GM23338 (cell line): ENCODE results near the gene SACM1L. TPM values are rescaled to one million over a fixed set of nuclear protein-coding genes. Genes with fewer than 3 reads are reported as not detected.
A peak's percentile ranks its signal among the peaks of the same experiment; 100 is the strongest.

Experiments
- ATAC-seq: fragments of 200-7000 bp; cut with Tn5 transposase; 3 replicates; pipeline ENCODE4 v1.9.1; 2020
- DNase-seq: peaks from one replicate; pipeline ENCODE4 v3.0.0-alpha.2; 2015; ENCODE audit warnings: low spot score
- H2AFZ ChIP-seq: fragments of 200-600 bp; sonication (generic); 2 replicates; pipeline ENCODE4 v1.8.0; 2016; ENCODE audit warnings: antibody characterized with exemption, mild to moderate bottlenecking, moderate library complexity
- H3F3A ChIP-seq: fragments of 200-600 bp; sonication (generic); replicated peaks from 2 replicates; pipeline ENCODE4 v1.8.0; 2017; ENCODE audit warnings: antibody characterized with exemption, mixed run types, low read depth
- H3K27ac ChIP-seq: fragments of 200-600 bp; sonication (generic); 2 replicates; pipeline ENCODE4 v1.6.1; 2016; ENCODE audit warnings: low read depth
- H3K27me3 ChIP-seq: fragments of 200-600 bp; sonication (generic); 2 replicates; pipeline ENCODE4 v1.8.0; 2016; ENCODE audit warnings: mild to moderate bottlenecking, mixed run types, moderate library complexity; ENCODE audit not compliant: insufficient read depth
- H3K36me3 ChIP-seq: fragments of 200-600 bp; sonication (generic); 2 replicates; pipeline ENCODE4 v1.8.0; 2016; ENCODE audit warnings: mild to moderate bottlenecking; ENCODE audit not compliant: insufficient read depth
- H3K4me1 ChIP-seq: fragments of 200-600 bp; sonication (generic); 2 replicates; pipeline ENCODE4 v1.8.0; 2016; ENCODE audit warnings: mild to moderate bottlenecking, moderate library complexity; ENCODE audit not compliant: insufficient read depth
- H3K4me2 ChIP-seq: fragments of 200-600 bp; sonication (generic); 2 replicates; pipeline ENCODE4 v1.7.1; 2017; ENCODE audit warnings: mixed run types
- H3K4me3 ChIP-seq: fragments of 200-600 bp; sonication (generic); 2 replicates; pipeline ENCODE4 v1.6.1; 2016; ENCODE audit warnings: mixed run types
- H3K79me2 ChIP-seq: fragments of 200-600 bp; sonication (generic); replicated peaks from 2 replicates; pipeline ENCODE4 v1.8.0; 2017; ENCODE audit warnings: mild to moderate bottlenecking; ENCODE audit not compliant: insufficient read depth
- H3K9me2 ChIP-seq: fragments of 200-600 bp; sonication (generic); 2 replicates; pipeline ENCODE4 v1.8.0; 2017; ENCODE audit not compliant: insufficient read depth
- H4K20me1 ChIP-seq: fragments of 200-600 bp; sonication (generic); replicated peaks from 2 replicates; pipeline ENCODE4 v1.8.0; 2017; ENCODE audit warnings: mild to moderate bottlenecking; ENCODE audit not compliant: insufficient read depth
- H3K27ac Mint-ChIP-seq: 2 replicates; pipeline ENCODE4 v1.8.0; 2020; ENCODE audit warnings: inconsistent platforms, mild to moderate bottlenecking, moderate library complexity, mixed read lengths
- H3K27me3 Mint-ChIP-seq: 3 replicates; pipeline ENCODE4 v1.8.0; 2022; ENCODE audit warnings: low read depth, mild to moderate bottlenecking, moderate library complexity, mixed read lengths, inconsistent platforms; ENCODE audit not compliant: insufficient read depth, poor library complexity
- H3K36me3 Mint-ChIP-seq: 3 replicates; pipeline ENCODE4 v1.8.0; 2021; ENCODE audit warnings: low read depth, mild to moderate bottlenecking, inconsistent platforms, moderate library complexity, mixed read lengths
- H3K4me1 Mint-ChIP-seq: 3 replicates; pipeline ENCODE4 v1.8.0; 2020; ENCODE audit warnings: mild to moderate bottlenecking, inconsistent platforms, mixed read lengths
- H3K4me3 Mint-ChIP-seq: 3 replicates; pipeline ENCODE4 v1.8.0; 2021; ENCODE audit warnings: moderate library complexity, mild to moderate bottlenecking, inconsistent platforms, mixed read lengths
- H3K9me3 Mint-ChIP-seq: 3 replicates; pipeline ENCODE4 v1.8.0; 2020; ENCODE audit warnings: moderate library complexity, mild to moderate bottlenecking, inconsistent platforms, mixed read lengths
- POLR2AphosphoS5 ChIP-seq: IDR thresholded peaks from 2 replicates; pipeline ENCODE4 v1.6.1; 2016; ENCODE audit warnings: antibody characterized with exemption, low read depth
- ZNF114 ChIP-seq: fragments of 250-450 bp; sonication (Bioruptor Pico); IDR thresholded peaks from 2 replicates; pipeline ENCODE4 v1.5.0; 2020; ENCODE audit warnings: mild to moderate bottlenecking, moderate library complexity
- polyA plus RNA-seq: library from polyadenylated mRNA; unstranded; fragments of >200 nt; fragmentation: Nextera tagmentation; extraction: Ambion mirVana; gene quantifications from 2 replicates; pipeline ENCODE4 v1.2.1, GENCODE V29; 2016
- total RNA-seq: library from RNA; depleted of rRNA; stranded (reverse); fragments of >200 nt; shearing (Covaris generic); gene quantifications from 2 replicates; pipeline ENCODE4 v1.2.3, GENCODE V29; 2014
- TF ChIP-seq, protein P1 (sequence below), 2 experiments: fragments of 200-600 bp in 1 of 2; sonication (generic) in 1 of 2; conservative IDR thresholded peaks; 2 replicates each; pipeline versions ENCODE4 v1.5.1 to v1.6.1; 2016 to 2017; ENCODE audit warnings: antibody characterized with exemption in 2 of 2, low read depth in 2 of 2, mild to moderate bottlenecking in 2 of 2, moderate library complexity in 1 of 2
- TF ChIP-seq, protein P2 (sequence below): fragments of 250-450 bp; sonication (Bioruptor Pico); IDR thresholded peaks from 2 replicates; pipeline ENCODE4 v1.5.0; 2020; ENCODE audit warnings: mild to moderate bottlenecking, moderate library complexity

Gene SACM1L
- total and polyA plus RNA-seq, 2 experiments from 2014 or later, result 43.5 to 97.8 TPM

DNA sequence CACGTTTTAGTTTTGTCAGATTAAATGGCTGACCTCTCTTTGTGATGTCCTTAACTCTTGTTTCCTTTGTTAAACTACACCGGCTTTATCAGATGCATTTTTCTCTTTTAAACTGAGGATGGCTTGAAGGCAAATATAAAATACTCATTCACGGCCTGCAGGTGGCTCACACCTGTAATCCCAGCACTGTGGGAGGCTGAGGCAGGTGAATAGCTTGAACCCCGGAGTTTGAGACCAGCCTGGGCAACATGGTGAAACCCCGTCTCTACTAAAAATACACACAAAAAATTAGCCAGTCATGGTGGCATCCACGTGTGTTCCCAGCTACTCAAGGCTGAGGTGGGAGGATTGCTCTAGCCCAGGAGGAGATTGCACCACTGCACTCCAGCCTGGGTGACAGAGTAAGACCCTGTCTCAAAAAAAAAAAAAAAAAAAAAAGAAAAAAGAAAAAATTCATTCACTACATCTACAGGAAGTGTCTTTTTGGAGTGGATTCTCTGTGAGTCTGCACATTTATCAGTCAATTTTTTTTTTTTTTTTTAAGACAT is 34.7 kb upstream of the SACM1L start:
- Histone ChIP-seq H3K36me3 (no peaks in the 10 kb centered on the region), H4K20me1 (0 out of 2 replicates have a peak, but pooled peaks cover 4% of the 10 kb centered on the region), H3K9me2 (no peaks in the 10 kb centered on the region), H2AFZ (no peak overlapping the region), H3F3A (no peaks in the 10 kb centered on the region), H3K27ac (peak overlapping the region; percentile 61; the same call in 1 of the 2 replicates), H3K27me3 (no peaks in the 10 kb centered on the region), H3K4me1 (no peaks in the 10 kb centered on the region), H3K4me2 (no peak overlapping the region), H3K4me3 (no peak overlapping the region), H3K79me2 (peaks cover 22% of the 10 kb centered on the region)
- peaks cover 4% of the 10 kb centered on the region for H3K27me3 Mint-ChIP-seq
- TF ChIP-seq ZNF114, result no peak
- TF ChIP-seq, protein P1, sequence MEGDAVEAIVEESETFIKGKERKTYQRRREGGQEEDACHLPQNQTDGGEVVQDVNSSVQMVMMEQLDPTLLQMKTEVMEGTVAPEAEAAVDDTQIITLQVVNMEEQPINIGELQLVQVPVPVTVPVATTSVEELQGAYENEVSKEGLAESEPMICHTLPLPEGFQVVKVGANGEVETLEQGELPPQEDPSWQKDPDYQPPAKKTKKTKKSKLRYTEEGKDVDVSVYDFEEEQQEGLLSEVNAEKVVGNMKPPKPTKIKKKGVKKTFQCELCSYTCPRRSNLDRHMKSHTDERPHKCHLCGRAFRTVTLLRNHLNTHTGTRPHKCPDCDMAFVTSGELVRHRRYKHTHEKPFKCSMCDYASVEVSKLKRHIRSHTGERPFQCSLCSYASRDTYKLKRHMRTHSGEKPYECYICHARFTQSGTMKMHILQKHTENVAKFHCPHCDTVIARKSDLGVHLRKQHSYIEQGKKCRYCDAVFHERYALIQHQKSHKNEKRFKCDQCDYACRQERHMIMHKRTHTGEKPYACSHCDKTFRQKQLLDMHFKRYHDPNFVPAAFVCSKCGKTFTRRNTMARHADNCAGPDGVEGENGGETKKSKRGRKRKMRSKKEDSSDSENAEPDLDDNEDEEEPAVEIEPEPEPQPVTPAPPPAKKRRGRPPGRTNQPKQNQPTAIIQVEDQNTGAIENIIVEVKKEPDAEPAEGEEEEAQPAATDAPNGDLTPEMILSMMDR (conservative IDR thresholded peaks at IDR 0.05; ENCODE audit: low read depth in 2 of 2), result peak; percentile 30 to 46; a peak in 3 of 4 replicates
- no peak overlapping the region for H3K4me3 Mint-ChIP-seq
- ATAC-seq (peak; percentile 61), DNase-seq (peak; percentile 52)
- H3K4me1 Mint-ChIP-seq, result peaks cover 6% of the 10 kb centered on the region; the same call in 2 of the 3 replicates
- no peak overlapping the region for H3K27ac Mint-ChIP-seq
- H3K9me3 Mint-ChIP-seq, result no peaks in the 10 kb centered on the region; the same call in 2 of the 3 replicates
- peaks cover 10% of the 10 kb centered on the region; the same call in 2 of the 3 replicates for H3K36me3 Mint-ChIP-seq

DNA sequence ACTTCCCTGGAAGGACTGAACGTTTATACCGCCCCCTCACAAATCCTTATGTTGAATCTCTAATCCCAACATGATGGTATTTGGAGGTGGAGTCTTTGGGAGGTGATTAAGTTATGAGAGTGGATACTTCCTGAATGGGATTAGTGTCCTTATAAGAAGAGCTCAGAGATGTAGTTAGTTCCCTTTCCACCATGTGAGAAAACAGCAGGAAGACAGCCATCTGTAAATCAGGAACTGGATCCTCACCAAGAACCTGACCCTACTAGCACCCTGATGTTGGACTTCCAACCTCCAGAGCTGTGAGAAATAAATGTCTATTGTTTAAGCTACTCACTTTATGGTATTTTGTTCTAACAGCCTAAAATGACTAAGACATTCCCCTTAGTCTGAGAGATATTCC is 33.3 kb upstream of the SACM1L start:
- TF ChIP-seq POLR2AphosphoS5, result no peak
- TF ChIP-seq, protein P2, sequence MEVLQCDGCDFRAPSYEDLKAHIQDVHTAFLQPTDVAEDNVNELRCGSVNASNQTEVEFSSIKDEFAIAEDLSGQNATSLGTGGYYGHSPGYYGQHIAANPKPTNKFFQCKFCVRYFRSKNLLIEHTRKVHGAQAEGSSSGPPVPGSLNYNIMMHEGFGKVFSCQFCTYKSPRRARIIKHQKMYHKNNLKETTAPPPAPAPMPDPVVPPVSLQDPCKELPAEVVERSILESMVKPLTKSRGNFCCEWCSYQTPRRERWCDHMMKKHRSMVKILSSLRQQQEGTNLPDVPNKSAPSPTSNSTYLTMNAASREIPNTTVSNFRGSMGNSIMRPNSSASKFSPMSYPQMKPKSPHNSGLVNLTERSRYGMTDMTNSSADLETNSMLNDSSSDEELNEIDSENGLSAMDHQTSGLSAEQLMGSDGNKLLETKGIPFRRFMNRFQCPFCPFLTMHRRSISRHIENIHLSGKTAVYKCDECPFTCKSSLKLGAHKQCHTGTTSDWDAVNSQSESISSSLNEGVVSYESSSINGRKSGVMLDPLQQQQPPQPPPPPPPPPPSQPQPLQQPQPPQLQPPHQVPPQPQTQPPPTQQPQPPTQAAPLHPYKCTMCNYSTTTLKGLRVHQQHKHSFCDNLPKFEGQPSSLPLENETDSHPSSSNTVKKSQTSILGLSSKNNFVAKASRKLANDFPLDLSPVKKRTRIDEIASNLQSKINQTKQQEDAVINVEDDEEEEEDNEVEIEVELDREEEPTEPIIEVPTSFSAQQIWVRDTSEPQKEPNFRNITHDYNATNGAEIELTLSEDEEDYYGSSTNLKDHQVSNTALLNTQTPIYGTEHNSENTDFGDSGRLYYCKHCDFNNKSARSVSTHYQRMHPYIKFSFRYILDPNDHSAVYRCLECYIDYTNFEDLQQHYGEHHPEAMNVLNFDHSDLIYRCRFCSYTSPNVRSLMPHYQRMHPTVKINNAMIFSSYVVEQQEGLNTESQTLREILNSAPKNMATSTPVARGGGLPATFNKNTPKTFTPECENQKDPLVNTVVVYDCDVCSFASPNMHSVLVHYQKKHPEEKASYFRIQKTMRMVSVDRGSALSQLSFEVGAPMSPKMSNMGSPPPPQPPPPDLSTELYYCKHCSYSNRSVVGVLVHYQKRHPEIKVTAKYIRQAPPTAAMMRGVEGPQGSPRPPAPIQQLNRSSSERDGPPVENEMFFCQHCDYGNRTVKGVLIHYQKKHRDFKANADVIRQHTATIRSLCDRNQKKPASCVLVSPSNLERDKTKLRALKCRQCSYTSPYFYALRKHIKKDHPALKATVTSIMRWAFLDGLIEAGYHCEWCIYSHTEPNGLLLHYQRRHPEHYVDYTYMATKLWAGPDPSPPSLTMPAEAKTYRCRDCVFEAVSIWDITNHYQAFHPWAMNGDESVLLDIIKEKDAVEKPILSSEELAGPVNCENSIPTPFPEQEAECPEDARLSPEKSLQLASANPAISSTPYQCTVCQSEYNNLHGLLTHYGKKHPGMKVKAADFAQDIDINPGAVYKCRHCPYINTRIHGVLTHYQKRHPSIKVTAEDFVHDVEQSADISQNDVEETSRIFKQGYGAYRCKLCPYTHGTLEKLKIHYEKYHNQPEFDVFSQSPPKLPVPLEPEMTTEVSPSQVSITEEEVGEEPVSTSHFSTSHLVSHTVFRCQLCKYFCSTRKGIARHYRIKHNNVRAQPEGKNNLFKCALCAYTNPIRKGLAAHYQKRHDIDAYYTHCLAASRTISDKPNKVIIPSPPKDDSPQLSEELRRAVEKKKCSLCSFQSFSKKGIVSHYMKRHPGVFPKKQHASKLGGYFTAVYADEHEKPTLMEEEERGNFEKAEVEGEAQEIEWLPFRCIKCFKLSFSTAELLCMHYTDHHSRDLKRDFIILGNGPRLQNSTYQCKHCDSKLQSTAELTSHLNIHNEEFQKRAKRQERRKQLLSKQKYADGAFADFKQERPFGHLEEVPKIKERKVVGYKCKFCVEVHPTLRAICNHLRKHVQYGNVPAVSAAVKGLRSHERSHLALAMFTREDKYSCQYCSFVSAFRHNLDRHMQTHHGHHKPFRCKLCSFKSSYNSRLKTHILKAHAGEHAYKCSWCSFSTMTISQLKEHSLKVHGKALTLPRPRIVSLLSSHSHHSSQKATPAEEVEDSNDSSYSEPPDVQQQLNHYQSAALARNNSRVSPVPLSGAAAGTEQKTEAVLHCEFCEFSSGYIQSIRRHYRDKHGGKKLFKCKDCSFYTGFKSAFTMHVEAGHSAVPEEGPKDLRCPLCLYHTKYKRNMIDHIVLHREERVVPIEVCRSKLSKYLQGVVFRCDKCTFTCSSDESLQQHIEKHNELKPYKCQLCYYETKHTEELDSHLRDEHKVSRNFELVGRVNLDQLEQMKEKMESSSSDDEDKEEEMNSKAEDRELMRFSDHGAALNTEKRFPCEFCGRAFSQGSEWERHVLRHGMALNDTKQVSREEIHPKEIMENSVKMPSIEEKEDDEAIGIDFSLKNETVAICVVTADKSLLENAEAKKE, result no peak

More for the DNA sequence above, 33.3 kb upstream of the SACM1L start:
- peaks cover 6% of the 10 kb centered on the region; the same call in 2 of the 3 replicates for H3K4me1 Mint-ChIP-seq
- Histone ChIP-seq H3F3A (no peaks in the 10 kb centered on the region), H3K27me3 (no peaks in the 10 kb centered on the region), H3K79me2 (peaks cover 17% of the 10 kb centered on the region), H3K36me3 (no peaks in the 10 kb centered on the region), H3K4me1 (no peaks in the 10 kb centered on the region), H3K27ac (0 out of 2 replicates have a peak overlapping the region, but pooled peaks have one; percentile 36), H2AFZ (no peak overlapping the region), H3K4me2 (no peak overlapping the region), H3K4me3 (no peak overlapping the region), H4K20me1 (0 out of 2 replicates have a peak, but pooled peaks cover 4% of the 10 kb centered on the region), H3K9me2 (no peaks in the 10 kb centered on the region)
- no peak for DNase-seq
- peaks cover 4% of the 10 kb centered on the region for H3K27me3 Mint-ChIP-seq
- peaks cover 11% of the 10 kb centered on the region; the same call in 2 of the 3 replicates for H3K36me3 Mint-ChIP-seq
- no peak for ATAC-seq
- no peak overlapping the region for H3K27ac Mint-ChIP-seq
- no peak overlapping the region for H3K4me3 Mint-ChIP-seq
- H3K9me3 Mint-ChIP-seq, result peaks cover 5% of the 10 kb centered on the region; the same call in 2 of the 3 replicates
